ENCODE results near the gene LTBR.

Gene LTBR

DNA sequence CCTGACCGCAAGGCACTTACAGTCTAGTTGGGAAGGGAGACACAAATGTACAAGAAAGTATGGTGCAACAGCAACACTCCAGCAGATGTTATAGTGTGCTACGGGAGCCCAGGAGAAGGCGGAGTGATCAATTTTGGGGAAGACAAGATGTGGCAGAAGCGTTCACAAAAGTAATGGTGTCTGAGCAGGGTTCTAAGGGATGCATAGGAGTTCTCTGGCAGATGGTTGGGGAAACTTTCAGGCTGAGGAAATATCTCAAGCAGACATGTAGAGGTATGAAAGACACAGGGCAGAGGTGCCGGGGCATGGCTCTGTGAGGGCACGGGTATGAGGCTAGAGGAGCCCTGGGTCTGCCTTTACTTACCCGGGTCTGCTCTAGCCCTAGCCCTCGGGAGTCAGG lies 37.0 kb upstream of the LTBR start:
- no peak for DNase-seq

DNA sequence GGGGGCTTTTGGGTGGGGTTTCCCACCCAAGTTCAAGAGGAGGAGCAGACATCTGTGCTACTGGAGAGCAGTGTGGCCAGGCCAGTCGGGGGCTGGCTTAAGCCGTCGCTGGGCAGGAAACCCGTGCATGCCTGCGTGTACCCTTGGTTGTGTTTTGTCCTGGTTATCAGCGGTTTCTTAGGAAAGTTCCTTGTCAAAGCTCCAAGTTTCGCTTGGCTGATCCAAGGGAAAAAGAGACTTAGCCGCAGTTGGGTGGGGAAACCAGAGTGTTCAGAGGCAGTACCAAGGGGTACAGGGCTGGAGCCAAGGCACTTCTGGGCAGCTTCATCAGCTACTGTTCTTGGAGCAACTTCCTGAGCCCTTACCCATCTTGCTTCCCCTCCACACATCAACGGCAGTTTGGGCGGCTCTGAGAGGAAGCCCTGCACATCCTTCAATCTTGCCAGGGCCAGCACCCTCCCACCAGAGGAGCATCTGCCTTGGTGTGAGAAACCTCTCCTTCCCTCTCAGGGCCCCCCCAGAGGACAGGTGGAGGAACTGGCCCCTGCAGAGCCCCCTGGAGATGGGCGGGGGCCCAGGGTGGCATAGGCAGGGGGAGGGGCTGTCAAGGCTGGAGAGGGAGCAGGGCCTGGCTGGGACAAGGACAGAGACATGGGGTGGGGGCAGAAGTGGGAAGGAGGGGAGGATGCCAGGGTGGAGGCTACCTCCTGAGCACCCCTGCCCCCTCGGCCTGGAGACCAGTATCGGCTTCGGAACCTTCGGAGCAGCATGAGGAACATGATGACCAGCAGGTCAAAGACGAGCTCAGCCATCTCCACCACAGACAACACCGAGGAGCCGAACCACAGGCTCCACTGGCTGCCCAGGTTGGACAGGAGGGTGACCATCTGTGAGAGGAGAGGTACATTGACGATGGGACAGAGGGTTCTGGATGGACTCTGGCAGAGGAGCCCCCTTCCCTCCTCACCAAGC lies 36.3 kb upstream of the LTBR start:
- DNase-seq: no peak

DNA sequence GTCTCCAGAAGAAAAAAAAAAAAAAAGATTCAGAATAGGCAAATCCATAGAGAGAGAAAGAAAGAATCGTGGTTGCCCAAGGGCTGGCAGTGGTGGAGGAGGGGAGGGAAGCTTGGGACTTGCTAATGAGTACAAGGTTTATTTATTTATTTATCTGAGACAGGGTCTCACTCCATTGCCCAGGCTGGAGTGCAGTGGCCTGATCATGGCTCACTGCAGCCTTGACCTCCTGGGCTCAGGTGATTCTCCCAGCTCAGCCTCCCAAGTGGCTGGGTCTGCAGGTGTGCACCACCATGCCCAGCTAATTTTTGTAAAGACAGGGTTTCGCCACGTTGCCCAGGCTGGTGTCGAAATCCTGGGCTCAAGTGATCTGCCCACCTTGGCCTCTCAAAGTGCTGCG lies 32.3 kb upstream of the LTBR start:
- no peak for DNase-seq

DNA sequence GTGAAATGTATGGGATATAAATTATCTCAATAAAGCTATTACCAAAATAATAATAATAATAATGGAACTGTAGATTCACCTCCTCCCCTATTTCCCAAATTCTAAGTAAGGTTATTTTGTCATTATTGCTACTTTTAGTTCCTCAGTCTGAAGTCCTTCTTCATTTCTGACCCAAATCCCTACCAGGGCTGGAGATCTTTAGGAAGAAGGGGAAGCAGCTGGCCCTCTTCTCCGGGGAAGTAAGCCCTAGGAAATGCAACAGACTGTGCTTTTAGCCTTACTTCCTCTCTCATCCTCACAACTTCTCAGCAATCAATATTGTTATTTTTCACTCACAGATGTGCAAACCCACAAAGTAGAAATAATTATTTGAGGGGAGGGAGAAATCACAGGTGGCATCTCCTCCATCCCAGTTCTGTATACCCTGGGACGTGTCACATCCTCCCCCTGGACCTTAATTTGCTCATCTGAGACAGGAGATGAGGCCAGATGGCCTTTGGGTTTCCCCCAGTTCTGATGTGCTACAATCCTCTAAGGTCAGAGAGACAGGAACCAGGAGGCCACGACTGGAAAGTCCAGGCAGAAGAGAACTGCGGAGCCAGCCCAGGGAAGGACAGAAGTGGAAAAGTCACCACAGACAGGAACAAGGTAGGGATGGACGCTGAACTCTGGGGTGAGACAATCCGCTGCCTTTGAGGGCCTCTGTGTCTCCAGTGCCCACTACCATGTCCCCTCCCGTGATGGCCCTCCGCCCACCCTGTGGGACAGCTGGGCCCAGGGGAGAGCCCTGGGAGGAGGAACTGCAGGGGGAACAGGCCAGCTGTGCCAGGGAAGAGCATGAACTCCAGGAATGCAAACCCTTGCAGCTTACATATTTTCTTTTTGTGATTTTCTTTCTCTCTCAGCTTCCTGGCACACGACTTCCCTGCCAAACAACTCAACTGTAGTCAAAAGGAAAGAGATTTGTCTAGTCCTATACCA lies 31.5 kb upstream of the LTBR start:
- no peak for DNase-seq

DNA sequence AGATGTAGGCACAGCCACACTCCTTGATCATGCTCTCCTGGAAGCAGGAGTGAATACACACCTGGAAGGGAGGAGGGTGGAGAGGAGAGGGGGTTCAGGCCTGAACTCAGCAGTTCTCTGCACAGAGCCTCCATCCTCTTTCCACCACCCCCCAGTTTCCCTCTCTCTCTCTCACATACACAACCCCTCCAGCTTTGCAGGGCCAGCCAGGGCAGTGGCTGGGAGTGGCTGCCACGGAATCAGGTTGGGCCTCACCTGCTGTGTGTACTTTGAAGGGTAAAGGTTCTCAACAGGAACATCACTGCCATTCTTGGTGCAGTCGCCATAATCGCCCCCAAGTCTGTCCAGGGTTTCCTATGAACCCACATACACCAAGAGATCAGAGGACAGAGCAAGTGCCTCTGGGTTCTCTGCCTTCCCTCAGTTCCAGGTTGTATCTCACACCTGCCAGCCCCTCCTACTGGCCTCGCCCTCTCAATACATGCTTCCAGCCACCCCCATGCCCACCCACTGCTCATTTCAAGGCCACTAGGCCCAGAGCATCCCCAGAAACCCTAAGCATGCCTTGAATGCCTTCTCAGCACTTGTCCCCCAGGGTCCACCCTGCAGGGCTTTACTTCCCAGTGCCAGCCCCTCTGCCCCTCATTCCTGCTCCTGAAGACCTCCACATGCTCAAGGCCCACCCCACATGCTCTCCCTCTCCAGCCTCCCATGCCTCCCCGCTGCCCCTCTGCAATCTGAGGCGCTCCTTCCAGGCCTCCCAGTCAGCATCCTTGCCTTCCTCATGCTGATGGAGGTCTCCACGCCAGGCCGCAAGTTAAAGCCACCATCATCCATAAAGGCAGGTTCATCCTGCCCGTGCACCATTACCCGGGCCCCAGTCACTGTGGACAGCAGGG lies 29.2 kb upstream of the LTBR start:
- DNase-seq: no peak

DNA sequence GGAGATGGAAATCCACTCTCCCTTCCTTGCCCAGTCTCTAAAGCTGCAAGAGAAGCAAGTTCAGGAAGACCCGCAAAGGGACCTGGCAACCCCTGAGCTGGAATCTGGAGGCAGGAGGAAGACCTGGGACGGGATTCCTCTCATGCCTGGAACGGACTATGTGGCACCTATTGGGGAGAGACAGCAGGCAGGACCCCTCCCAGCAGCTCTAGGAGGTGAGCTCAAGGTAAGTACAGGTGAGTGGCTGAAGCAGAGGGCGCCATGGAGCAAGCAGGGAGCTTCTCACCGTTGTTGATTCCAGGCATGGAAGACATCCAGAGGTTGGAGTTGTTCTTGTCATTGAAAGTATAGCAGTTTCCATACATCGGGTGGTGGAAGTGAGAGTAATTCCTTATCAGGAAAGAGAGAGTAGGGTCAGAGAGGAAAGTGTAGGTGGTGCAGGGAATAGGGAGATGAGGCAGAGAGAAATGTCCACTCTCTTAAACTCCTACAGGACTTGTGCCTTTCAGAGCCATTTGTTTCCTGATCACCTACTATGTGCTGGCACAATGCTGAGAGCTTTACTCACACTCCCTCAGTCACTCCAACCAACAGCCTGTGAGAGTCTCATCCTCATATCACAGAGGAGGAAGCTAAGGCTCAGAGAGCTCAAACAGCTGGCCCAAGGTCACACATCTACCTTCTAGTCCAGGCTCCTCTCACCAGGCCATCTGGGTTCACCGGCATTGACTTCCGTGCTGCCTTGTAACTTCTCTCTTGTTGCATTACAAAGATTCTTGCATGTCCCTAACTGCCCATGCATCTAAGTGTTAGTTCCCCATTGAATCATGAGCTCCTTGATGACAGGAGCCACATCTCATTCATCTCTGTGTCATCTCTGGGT lies 28.2 kb upstream of the LTBR start:
- no peak for DNase-seq

DNA sequence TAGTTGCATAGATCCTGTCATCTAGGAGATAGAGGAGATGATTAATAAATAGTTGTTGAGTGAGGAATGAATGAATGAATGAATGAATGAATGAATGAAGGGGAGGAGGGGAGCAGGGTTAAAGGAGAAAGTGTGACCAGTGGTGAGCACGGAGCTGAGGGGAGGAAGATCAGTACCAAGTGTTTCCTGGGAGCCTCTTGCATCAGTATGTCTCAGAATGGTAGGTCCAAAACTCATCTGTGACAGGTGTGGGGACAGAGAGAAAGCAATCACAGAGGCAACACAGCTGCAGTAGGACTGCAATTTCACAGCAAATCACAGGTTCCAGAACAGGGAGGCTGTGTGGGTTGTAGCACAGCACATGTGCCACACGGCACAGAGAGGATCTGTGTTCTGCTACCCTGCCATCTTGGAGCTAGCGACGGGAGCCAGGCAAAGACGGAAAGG lies 27.6 kb upstream of the LTBR start:
- DNase-seq: no peak

DNA sequence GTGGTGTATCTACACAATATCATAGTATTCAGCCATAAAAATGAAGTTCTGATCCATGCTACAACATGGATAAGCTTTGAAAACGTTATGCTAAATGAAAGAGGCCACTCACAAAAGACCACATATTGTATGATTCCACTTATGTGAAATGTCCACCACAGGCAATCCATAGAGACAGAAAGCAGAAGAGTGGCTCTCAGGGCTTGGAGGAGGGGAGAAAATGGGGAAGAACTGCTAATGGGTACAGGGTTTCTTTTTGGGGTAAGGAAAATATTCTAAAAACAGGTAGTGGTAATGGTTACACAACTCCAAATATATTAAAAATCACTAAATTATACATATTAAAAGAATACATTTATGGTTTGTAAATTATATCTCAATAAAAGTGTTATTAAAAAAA lies 25.1 kb upstream of the LTBR start:
- no peak for DNase-seq

DNA sequence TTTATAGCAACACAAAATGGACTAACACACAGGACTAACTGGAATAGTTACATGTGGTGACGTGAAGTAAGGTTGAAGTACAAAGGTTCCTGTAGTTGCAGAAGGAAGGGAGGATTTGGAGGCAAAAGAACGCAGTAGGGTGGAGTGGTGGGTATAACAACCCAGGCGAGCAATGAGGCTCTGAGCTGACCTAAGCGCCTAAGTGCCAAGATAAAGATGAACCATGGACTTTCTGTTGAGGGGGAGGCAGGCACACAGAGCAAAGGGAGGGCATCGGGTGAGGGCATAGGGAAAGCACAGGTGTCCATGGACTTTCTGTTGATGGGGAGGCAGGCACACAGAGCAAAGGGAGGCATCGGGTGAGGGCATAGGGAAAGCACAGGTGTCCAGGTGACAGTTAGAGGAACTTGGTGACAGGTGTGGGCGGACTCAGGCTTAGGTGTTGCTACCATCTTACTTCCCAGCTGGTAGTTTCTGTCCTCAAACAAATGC lies 23.8 kb upstream of the LTBR start:
- no peak for DNase-seq

DNA sequence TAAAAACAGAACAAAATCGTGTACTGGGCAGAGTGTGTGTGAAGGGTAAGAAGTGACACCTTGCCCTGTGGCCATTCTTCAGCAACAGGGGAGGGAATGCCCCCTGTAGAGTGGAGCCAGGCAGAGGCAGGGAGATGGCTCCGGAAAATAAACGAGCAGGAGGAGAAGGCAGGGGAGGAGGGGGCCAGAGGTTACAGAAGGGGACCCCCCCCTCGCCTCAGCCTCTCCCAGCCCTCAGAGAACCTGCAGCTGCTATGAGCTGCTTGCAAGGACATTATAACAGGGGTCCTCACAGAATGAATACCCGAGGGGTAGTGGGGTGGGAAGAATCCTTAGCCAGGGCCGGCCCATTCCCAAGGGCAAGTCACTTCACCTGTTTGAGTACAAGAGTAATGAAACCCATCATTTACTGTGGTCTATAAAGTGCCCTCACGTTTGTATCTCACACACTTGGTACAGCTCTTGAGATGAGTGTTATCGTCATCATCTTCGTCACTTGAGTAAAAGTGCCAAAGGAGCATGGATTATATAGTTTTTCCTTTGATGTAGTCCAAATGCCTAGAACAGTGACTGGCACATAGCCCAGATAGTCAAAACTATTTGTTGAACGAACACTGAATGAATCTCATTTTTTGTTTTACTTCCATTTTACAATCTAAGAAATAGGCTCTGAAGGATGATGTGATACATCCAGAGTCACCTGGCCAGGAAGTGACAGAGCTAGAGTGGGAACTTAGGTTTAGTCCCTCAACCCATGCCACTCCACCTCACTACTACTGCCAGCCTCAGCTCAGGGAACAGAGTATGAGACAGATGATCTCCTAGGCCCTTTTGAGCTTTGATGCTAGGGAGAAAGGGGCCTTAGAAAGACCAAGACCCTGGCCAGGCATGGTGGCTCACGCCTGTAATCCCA lies 23.1 kb upstream of the LTBR start:
- DNase-seq: no peak

DNA sequence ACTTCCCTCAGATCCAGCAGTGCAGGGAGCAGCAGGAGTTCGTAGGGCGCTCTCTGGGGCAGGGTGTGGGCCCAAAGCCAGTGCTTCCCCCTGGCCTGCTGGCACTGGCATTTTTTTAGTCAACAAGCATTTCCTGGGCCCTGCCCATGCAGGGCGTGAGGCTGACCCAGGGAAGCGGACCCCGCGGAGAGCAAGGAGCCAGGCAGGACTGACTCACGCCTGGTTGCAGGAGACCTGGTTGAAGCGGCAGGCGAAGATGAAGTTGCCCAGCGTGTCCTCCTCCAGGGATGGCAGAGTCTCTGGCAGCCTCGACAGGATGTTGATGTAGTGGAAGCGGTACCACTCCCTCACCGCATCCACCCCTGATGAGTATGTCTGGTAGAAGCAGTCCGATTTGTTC lies 22.1 kb upstream of the LTBR start:
- no peak for DNase-seq

DNA sequence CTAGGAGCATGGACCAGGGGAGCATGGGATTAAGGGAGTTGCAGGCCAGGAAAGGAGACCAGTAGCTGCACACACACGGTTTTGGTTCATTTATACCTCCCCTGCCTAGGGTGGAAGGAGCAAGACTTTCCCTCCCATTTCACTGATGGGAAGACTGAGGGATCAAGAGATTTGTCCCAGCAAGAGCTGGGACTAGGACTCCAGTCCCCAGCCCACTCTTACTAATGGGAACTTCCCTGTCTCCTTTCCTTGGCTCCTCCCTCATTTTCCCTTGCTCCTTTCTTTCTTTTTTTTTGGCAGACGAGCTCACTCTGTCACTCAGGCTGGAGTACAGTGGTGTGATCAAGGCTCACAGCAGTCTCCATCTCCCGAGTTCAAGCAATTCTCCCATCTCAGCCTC lies 21.6 kb upstream of the LTBR start:
- DNase-seq: no peak

DNA sequence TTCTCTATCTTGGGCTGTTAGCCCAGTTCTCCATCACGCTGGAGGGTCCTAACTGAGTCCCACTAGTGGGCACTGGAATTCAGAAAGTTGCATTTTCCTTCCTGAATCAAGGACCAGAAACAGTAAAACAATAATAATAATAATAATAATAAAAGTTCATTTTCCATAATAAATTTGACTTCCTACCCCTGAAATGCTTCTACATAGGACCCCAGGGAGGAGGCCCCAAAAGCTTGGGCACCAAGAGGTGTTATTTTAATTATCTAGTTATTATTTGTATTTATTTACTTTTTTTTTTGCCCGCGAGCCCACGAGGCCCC lies 21.0 kb upstream of the LTBR start:
- no peak for DNase-seq

DNA sequence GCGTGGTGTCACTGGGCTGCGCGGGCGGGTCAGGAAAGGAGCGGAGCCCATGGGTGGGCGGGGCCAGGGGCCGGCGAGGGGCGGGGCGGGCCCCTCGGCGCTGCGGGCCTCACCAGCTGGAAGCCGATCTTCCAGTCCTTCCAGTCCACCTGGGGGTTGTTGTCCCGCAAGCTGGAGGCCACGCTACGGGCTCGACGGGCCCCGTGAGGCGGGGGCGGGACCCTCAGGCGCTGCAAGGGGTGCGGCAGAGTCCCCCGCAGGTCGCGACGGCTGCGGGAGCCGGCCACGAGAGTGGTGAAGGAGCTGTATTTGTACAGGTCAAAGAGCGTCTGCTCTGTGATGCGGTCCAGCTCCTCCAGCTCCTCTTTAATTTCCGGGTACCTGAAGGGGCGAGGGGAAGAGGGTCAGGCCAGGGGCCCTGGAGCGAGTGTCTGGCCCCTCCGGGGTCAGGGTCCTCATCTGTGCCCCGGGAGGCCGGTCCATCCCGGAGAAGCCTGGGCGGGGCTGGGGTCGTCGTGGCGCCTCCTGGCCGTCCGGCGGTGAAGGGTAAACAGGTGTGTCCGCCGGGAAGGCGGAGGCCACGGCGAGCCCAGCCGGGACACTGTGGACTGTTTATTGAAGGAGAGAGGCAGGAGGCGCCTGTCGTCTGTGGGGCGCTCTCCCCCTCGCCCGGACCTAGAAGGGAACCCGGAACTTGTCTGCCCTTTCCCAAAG lies 20.5 kb upstream of the LTBR start:
- DNase-seq: peak; percentile 69

DNA sequence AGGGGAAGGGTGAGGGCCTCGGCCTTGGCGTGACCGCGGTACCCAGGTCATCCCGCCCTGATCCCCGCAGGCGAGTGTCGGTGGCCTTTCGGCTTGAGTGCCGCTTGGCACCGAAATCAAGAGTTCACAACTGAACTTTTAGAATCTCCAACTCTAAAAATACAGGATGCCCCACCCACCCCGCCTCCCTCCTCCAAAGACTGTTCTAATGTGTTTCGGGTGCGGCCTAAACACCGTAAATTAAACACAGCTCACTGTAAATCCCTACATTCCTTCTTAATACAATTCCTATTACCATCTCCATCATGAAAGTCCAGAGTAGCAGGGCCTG lies 20.0 kb upstream of the LTBR start:
- peak; percentile 17 for DNase-seq

DNA sequence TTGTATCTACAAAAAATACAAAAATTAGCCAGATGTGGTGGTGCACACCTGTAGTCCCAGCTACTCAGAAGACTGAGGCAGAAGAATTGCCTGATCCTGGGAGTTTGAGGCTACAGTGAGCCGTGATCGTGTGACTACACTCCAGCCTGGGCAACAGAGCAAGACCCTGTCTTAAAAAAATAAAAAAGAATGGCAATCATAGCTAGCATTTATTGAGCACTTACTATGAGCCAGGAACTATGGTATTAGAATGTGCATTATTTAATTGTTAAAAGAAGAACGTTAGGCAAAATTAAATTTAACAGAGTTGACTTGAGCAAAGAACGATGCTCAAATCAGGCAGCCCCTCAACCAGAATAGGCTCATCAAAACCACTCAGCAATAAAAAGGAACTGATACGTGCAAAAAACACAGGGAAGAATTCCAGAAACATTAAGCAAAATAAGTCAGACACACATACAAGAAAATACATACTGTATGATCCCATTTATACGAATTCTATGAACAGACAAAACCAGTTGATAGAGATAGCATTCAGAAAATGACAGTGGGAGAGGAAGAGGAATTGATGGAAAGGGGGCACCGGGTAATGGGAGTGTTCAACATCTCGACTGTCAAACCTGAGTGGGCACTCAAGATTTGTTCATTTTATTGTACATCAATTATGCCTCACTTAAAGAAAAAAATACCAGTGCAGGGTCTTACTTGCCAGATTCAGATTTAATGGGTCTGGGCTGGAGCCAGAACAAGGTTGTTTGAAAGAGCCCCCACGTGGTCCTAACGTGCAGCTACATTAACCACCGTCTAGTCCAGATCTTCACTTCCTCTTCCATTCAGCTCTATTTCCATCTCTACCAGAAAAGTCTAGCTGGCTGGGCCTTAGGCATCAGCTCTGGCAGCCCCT lies 16.6 kb upstream of the LTBR start:
- DNase-seq: peak; percentile 67

DNA sequence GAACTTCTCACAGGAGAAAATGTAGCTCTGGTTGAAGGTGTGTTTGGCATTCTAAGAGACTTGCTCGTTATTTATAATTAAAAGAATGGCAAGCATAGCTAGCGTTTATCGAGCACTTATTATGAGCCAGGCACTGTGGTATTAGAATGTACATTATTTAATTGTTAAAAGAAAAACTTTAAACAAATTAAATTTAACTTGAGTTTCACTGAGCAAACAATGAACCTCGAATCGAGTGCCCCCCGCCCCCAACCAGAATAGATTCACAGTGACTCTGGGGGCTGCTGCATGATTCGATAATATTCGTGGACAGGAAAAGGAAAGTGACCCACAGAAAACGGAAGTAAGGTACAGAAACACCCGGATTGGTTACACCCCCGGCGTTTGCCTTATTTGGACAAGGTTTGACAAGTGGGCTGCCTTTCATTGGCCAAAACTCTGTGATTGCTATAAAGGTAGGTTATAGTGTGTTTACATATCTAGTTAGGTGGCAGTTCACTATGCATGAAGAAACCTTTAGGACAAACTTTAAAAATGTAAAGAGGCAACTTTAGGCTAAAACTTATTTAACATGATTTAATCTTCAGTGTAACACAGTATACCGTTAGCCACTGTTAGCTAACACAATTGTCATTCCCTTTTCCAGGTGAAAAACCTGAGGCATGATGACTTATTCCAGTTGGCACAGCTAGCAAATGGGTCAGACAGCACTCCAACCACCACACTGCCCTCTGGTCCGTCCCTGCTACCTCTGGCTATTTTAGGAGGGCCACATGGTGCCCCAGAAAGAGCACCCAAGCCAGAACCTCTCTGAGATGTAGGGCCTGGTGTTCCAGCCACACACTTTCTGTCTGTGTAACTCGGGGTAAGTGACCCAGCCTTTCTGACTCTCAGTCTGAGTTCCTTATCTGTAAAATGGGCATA lies 15.7 kb upstream of the LTBR start:
- peak; percentile 68 for DNase-seq

Data from hematopoietic multipotent progenitor cell treated with erythropoietin and hydrocortisone succinate and interleukin-3 and kit ligand, for 8 days (in vitro differentiated cells).